Measurements from ENCODE around the gene KLKB1.

The KLKB1 gene

DNA sequence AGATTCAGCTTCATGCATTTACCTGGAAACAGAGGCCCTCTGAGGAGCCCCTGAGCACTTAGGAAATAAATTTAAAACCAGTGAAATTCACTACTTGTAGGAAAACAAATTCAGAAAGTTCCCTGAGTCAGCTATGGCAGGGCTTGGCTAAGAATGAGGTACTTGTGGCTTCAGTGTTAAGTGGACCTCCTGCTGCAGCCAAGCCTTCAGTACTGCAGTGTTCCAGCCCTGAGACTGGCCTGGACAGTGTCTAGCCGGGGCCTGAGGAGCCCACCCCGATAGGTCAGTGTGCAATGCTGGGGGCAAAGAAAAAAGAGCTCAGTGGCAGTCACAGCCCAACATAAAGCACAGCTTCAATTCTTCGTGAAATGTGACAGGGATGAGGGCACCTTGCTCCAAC lies 80.6 kb downstream of the KLKB1 start:
- DNase-seq (ENCODE audit: low read depth) = no peak
